ENCODE measurements around the gene VRK3. TPM values are rescaled to one million over a fixed set of nuclear protein-coding genes. Genes with fewer than 3 reads are reported as not detected.

Gene VRK3
- total and polyA plus RNA-seq, 7 donors: 17.4 to 51.6 (median 30.7) TPM

DNA sequence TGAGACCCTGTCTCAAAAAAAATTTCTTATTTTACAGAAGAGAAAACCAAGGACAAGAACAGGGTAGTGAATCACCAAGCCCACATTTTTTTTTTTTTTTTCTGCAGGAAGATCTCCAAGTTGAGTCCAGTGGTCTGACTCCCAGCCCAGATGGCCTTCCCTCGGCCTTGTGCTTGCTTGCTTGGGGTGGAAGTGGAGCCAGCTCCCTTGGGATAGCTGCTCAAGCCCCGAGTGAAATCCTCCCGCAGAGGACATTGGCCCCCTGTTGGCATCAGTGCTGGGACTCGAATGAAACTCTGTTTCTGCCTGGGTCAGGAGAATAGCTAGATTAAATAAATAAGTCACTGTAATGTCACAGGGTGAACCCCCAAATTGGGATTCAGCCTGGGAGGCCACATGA is 86.5 kb downstream of the VRK3 start:
- Histone ChIP-seq H3K4me3 (no peak overlapping the region), H3K9me3 (no peaks in the 10 kb centered on the region), H3K36me3 (no peaks in the 10 kb centered on the region), H3K27ac (no peak overlapping the region), H3K4me1 (peaks cover 0 to 8% (median 7%) of the 10 kb centered on the region in 4 donors), H3K27me3 (no peaks in the 10 kb centered on the region)
- intact Hi-C loops (cut with DNase I): no loop called here
- WGBS, 2 donors: 84 to 86% methylated on average over 4 of the region's 4 CpGs
- TF ChIP-seq POLR2AphosphoS5 (IDR thresholded peaks at IDR 0.05): no peak
- no peak for DNase-seq

DNA sequence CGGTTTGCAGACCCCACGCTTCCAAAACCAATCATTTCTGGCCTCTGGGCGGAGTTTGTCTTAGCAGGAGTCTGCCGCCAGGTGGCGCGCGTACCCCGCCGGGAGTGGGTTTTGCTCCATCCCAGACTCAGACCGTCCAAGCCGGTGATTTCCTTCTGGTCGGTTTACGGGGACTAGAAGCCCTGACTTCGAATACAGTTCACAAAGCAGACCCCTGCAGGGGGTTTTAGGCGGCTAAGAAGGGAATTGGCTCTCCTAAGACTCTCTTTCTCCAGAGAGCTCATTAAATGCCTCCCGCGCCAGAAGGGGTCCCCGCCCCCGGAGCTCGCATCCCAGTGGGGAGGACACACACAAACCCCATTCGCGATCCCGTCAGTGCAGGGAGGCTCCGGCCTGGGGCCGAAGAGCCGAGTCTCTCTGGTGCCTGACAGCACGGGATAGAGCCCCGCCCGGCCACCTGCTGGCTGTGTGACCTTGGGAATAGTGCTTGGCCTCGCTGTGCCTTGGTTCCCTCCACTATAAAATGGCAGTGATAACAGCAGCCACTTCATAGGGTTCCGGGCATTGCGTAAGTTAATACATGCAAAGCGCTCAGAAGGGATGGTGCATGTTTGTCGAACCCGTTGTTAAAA is 87.3 kb downstream of the VRK3 start:
- 6 to 18% methylated on average over 35 of the region's 35 CpGs for WGBS, 2 donors
- DNase-seq: peak; percentile 86
- H3K36me3 ChIP-seq: no peaks in the 10 kb centered on the region
- no peaks in the 10 kb centered on the region for H3K9me3 ChIP-seq
- H3K27me3 ChIP-seq: no peaks in the 10 kb centered on the region
- no peak overlapping the region for H3K27ac ChIP-seq
- intact Hi-C loops (cut with DNase I): loop anchor here (1.0 kb wide), 1 partner anchor 45 kb away; no protein-coding TSS in a partner anchor
- TF ChIP-seq POLR2AphosphoS5 (IDR thresholded peaks at IDR 0.05) (no peak), EP300 (IDR thresholded peaks at IDR 0.05) (no peak), POLR2A (IDR thresholded peaks at IDR 0.05) (no peak)
- TF ChIP-seq, protein P1, sequence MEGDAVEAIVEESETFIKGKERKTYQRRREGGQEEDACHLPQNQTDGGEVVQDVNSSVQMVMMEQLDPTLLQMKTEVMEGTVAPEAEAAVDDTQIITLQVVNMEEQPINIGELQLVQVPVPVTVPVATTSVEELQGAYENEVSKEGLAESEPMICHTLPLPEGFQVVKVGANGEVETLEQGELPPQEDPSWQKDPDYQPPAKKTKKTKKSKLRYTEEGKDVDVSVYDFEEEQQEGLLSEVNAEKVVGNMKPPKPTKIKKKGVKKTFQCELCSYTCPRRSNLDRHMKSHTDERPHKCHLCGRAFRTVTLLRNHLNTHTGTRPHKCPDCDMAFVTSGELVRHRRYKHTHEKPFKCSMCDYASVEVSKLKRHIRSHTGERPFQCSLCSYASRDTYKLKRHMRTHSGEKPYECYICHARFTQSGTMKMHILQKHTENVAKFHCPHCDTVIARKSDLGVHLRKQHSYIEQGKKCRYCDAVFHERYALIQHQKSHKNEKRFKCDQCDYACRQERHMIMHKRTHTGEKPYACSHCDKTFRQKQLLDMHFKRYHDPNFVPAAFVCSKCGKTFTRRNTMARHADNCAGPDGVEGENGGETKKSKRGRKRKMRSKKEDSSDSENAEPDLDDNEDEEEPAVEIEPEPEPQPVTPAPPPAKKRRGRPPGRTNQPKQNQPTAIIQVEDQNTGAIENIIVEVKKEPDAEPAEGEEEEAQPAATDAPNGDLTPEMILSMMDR (IDR thresholded peaks at IDR 0.05): peak; percentile 71 to 94 (median 91)
- peak overlapping the region in 2 of 4 donors; percentile 33 to 34 for H3K4me3 ChIP-seq
- peaks cover 0 to 8% (median 7%) of the 10 kb centered on the region in 4 donors for H3K4me1 ChIP-seq

DNA sequence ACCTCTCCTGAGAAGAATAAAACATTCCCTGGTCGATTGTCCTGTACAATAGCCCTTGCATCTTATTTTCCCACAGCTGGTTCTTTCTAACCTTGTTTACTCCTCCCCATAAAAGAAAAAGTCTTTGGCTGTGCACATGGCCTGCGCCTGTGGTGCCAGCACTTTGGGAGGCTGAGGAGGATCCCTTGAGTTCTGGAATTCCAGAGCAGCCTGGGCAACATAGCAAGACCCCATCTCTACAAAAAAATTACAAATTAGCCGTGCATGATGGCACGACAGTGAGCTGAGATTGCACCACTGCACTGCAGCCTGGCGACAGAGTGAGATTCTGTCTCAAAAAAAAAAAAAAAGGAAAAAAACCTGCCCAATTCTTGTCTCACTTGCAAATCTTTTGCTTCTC is 88.6 kb downstream of the VRK3 start:
- H3K27ac ChIP-seq: no peak overlapping the region
- 54 to 81% methylated on average over 5 of the region's 5 CpGs for WGBS, 2 donors
- DNase-seq: no peak
- H3K4me1 ChIP-seq: peaks cover 0 to 8% (median 7%) of the 10 kb centered on the region in 4 donors
- TF ChIP-seq, protein P1 (IDR thresholded peaks at IDR 0.05): no peak
- TF ChIP-seq EP300 (IDR thresholded peaks at IDR 0.05) (no peak), POLR2AphosphoS5 (IDR thresholded peaks at IDR 0.05) (no peak), POLR2A (IDR thresholded peaks at IDR 0.05) (no peak)
- H3K27me3 ChIP-seq: no peaks in the 10 kb centered on the region
- H3K36me3 ChIP-seq: no peaks in the 10 kb centered on the region
- no peaks in the 10 kb centered on the region for H3K9me3 ChIP-seq
- H3K4me3 ChIP-seq: no peak overlapping the region
- intact Hi-C loops (cut with DNase I): no loop called here

DNA sequence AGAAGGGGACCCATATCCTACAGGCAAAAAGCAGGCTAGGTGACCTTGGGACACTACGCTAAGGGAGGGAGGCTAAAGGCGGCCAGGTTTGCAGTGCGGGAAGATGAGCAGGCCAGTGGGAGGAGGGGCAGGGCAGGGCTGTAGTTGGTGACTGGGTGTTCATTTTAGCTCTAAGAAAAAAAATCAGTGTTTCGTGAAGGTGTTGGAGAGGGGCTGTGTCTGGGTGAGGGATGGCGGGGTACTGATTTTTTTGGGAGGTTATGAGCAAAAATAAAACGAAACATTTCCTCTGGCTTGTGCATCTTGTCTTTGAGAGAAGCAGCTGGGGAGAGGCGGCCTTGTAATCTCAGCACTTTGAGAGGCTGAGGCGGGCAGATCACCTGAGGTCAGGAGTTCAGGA is 91.5 kb downstream of the VRK3 start:
- intact Hi-C loops (cut with DNase I): no loop called here
- no peaks in the 10 kb centered on the region for H3K9me3 ChIP-seq
- H3K27ac ChIP-seq: no peak overlapping the region
- H3K27me3 ChIP-seq: no peaks in the 10 kb centered on the region
- TF ChIP-seq POLR2A (IDR thresholded peaks at IDR 0.05): no peak
- no peak for TF ChIP-seq EP300 (IDR thresholded peaks at IDR 0.05)
- TF ChIP-seq, protein P1 (IDR thresholded peaks at IDR 0.05): no peak
- no peak for TF ChIP-seq POLR2AphosphoS5 (IDR thresholded peaks at IDR 0.05)
- H3K4me3 ChIP-seq: no peak overlapping the region
- no peak for DNase-seq
- WGBS, 2 donors: 90% methylated on average over 8 of the region's 8 CpGs
- no peaks in the 10 kb centered on the region for H3K36me3 ChIP-seq
- H3K4me1 ChIP-seq: peaks cover 0 to 15% (median 10%) of the 10 kb centered on the region in 4 donors

DNA sequence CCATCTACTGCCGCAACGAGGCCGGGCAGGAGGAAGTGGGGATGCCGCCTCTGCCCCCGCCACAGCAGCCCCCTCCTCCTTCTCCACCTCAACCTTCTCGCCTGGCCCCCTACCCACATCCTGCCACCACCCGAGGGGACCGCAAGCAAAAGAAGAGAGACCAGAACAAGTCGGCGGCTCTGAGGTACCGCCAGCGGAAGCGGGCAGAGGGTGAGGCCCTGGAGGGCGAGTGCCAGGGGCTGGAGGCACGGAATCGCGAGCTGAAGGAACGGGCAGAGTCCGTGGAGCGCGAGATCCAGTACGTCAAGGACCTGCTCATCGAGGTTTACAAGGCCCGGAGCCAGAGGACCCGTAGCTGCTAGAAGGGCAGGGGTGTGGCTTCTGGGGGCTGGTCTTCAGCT is 92.4 kb downstream of the VRK3 start:
- 81 to 93% methylated on average over 25 of the region's 25 CpGs for WGBS, 2 donors
- DNase-seq: no peak
- no peak overlapping the region for H3K27ac ChIP-seq

More for the DNA sequence above, 92.4 kb downstream of the VRK3 start:
- H3K27me3 ChIP-seq: no peaks in the 10 kb centered on the region
- no peaks in the 10 kb centered on the region for H3K36me3 ChIP-seq
- TF ChIP-seq POLR2A (IDR thresholded peaks at IDR 0.05) (no peak), EP300 (IDR thresholded peaks at IDR 0.05) (no peak), POLR2AphosphoS5 (IDR thresholded peaks at IDR 0.05) (no peak)
- TF ChIP-seq, protein P1 (IDR thresholded peaks at IDR 0.05): no peak
- peaks cover 0 to 20% (median 15%) of the 10 kb centered on the region in 4 donors for H3K4me1 ChIP-seq
- H3K9me3 ChIP-seq: no peaks in the 10 kb centered on the region
- H3K4me3 ChIP-seq: no peak overlapping the region
- intact Hi-C loops (cut with DNase I): no loop called here

Measured in sigmoid colon (tissue), 7 donors.